ENCODE data around the gene MXD4. TPM values are rescaled to one million over a fixed set of nuclear protein-coding genes. Genes with fewer than 3 reads are reported as not detected.

The MXD4 gene
- total RNA-seq, 1 experiment from 2014 or later: 22.3 TPM

DNA sequence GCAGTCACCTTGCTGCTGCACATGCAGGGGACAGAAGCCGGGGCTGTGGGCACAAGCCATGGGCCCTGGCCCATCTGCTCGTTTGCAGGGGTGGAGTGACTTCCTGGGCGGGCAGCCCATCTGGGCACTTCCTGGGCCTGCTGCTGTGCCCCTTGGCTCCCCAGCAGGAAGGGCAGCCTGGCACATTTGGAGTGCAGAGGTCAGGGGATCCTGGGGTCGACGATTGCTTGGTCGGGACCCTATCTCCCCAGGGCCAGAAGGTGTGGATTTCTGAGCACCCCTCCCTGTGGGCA is 10.9 kb upstream of the MXD4 start:
- Histone ChIP-seq H3K36me3 (ENCODE audit: control insufficient read depth, insufficient read depth, low read length) (no peaks in the 10 kb centered on the region), H3K4me1 (no peaks in the 10 kb centered on the region), H3K27me3 (replicated peaks; ENCODE audit: control insufficient read depth, insufficient read depth, low read length) (no peaks in the 10 kb centered on the region; the same call in 1 of the 2 replicates), H3K4me3 (ENCODE audit: low read depth, low read length) (no peak overlapping the region), H3K9me3 (no peaks in the 10 kb centered on the region)
- H3K9me3 Mint-ChIP-seq (ENCODE audit: unreplicated experiment): no peaks in the 10 kb centered on the region
- peaks cover 9% of the 10 kb centered on the region for H3K4me1 Mint-ChIP-seq (ENCODE audit: low read depth, unreplicated experiment)
- intact Hi-C loops (cut with micrococcal nuclease; ENCODE audit: unreplicated experiment): no loop called here
- peaks cover 2% of the 10 kb centered on the region for H3K27me3 Mint-ChIP-seq (ENCODE audit: insufficient read depth, unreplicated experiment)
- TF ChIP-seq, protein P1, sequence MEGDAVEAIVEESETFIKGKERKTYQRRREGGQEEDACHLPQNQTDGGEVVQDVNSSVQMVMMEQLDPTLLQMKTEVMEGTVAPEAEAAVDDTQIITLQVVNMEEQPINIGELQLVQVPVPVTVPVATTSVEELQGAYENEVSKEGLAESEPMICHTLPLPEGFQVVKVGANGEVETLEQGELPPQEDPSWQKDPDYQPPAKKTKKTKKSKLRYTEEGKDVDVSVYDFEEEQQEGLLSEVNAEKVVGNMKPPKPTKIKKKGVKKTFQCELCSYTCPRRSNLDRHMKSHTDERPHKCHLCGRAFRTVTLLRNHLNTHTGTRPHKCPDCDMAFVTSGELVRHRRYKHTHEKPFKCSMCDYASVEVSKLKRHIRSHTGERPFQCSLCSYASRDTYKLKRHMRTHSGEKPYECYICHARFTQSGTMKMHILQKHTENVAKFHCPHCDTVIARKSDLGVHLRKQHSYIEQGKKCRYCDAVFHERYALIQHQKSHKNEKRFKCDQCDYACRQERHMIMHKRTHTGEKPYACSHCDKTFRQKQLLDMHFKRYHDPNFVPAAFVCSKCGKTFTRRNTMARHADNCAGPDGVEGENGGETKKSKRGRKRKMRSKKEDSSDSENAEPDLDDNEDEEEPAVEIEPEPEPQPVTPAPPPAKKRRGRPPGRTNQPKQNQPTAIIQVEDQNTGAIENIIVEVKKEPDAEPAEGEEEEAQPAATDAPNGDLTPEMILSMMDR (IDR thresholded peaks at IDR 0.05; ENCODE audit: insufficient read depth in 1 of 2, low read depth in 1 of 2, low read length in 1 of 2, severe bottlenecking in 1 of 2, unreplicated experiment in 1 of 2): no peak
- H3K4me3 Mint-ChIP-seq (ENCODE audit: unreplicated experiment): no peak overlapping the region
- H3K27ac Mint-ChIP-seq (ENCODE audit: unreplicated experiment): no peak overlapping the region
- H3K36me3 Mint-ChIP-seq (ENCODE audit: insufficient read depth, unreplicated experiment): no peaks in the 10 kb centered on the region
- no TSS peak for BruUV-seq (replicated peaks)
- CTCF ChIA-PET: no interaction called here
- DNase-seq: no peak
- POLR2A ChIA-PET: no interaction called here

DNA sequence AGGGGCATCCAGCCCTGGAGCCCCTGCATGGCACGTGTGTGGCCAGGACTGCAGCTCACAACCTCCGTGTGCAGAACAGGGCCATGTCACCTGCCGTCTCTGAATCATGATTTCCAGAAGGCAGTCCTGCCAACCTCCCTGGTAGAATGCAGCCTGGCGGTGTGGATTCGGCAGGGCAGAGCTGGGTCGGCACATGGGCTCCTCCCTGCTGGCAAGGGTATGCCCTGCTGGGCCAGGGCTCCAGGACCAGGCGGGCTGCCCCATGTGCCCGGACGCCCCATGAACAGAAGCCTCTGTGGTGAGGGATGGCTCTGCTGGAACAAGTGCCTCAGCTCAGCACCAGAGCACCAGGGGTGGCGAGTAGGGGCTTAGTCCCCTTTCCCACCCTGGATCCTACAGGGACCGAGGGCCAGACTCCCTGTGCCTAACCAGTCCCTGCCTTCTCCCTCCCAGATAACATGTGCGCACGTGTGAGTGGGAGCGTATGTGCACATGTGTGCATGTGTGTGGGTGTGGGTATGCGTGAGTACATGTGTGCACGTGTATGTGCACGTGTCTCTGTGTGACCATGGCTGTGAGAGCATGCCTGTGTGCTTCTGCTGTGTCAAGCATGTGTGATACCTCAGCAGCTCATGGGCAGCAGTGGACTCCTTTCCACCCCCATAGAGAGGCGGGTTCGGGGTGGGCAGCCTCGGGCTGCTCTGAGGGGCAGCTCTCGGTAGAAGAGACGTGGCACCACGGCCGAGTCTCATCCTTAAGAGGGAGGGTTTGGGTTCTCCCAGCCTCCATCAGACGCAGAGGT is 10.3 kb upstream of the MXD4 start:
- ChIA-PET CTCF (no interaction called here), POLR2A (no interaction called here)
- H3K4me3 ChIP-seq (ENCODE audit: low read depth, low read length): no peak overlapping the region
- TF ChIP-seq, protein P1 (IDR thresholded peaks at IDR 0.05; ENCODE audit: insufficient read depth in 1 of 2, low read depth in 1 of 2, low read length in 1 of 2, severe bottlenecking in 1 of 2, unreplicated experiment in 1 of 2): no peak
- DNase-seq: no peak
- no peak overlapping the region for H3K27ac Mint-ChIP-seq (ENCODE audit: unreplicated experiment)
- intact Hi-C loops (cut with micrococcal nuclease; ENCODE audit: unreplicated experiment): no loop called here
- no peaks in the 10 kb centered on the region for H3K9me3 Mint-ChIP-seq (ENCODE audit: unreplicated experiment)
- H3K4me1 ChIP-seq: no peaks in the 10 kb centered on the region
- H3K36me3 Mint-ChIP-seq (ENCODE audit: insufficient read depth, unreplicated experiment): no peaks in the 10 kb centered on the region
- no peaks in the 10 kb centered on the region; the same call in 1 of the 2 replicates for H3K27me3 ChIP-seq (replicated peaks; ENCODE audit: control insufficient read depth, insufficient read depth, low read length)
- peaks cover 9% of the 10 kb centered on the region for H3K4me1 Mint-ChIP-seq (ENCODE audit: low read depth, unreplicated experiment)
- no peaks in the 10 kb centered on the region for H3K27me3 Mint-ChIP-seq (ENCODE audit: insufficient read depth, unreplicated experiment)
- no peaks in the 10 kb centered on the region for H3K36me3 ChIP-seq (ENCODE audit: control insufficient read depth, insufficient read depth, low read length)
- no peaks in the 10 kb centered on the region for H3K9me3 ChIP-seq
- H3K4me3 Mint-ChIP-seq (ENCODE audit: unreplicated experiment): no peak overlapping the region
- no TSS peak for BruUV-seq (replicated peaks)

DNA sequence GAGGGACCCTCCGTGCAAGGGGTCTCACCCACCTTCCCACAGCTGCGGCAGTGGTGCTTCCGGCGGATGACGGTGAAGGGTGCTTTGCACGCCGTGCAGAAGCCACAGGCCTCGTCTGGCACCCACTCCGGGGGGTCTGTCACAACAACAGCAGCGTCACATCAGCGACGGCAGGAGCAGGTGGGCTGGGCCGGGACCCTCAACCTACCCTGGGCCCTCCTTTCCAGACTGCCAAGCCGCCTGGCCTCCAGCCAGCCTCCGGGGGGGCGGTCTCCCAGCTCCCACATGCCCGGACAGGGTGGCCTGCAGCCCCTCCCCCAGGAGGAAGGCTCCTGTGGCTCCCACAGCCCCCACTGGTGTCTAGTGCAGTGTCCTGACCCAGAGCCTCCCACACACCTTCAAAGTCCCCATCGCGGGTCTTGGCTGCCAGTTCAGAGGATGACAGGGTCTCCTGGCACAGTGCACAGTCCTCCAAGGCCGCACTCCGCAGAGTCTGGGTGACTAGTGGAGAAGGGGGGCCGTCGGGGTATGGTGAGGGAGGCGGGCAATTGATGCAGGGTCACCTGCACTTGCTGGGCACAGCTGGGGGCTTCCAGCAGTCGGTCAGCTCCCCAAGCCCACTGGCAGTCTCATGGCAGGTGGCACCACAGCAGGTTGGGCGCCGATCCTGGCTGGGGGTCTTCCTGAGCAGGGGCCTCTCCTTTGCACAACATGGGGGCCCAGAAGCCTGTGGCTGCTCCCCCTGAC is 9.5 kb upstream of the MXD4 start:
- Histone ChIP-seq H3K4me1 (no peaks in the 10 kb centered on the region), H3K27me3 (replicated peaks; ENCODE audit: control insufficient read depth, insufficient read depth, low read length) (no peaks in the 10 kb centered on the region; the same call in 1 of the 2 replicates), H3K9me3 (no peaks in the 10 kb centered on the region), H3K4me3 (ENCODE audit: low read depth, low read length) (no peak overlapping the region), H3K36me3 (ENCODE audit: control insufficient read depth, insufficient read depth, low read length) (no peaks in the 10 kb centered on the region)
- Mint-ChIP-seq H3K4me1 (ENCODE audit: low read depth, unreplicated experiment) (peaks cover 9% of the 10 kb centered on the region), H3K36me3 (ENCODE audit: insufficient read depth, unreplicated experiment) (no peaks in the 10 kb centered on the region), H3K4me3 (ENCODE audit: unreplicated experiment) (no peak overlapping the region), H3K9me3 (ENCODE audit: unreplicated experiment) (no peaks in the 10 kb centered on the region), H3K27me3 (ENCODE audit: insufficient read depth, unreplicated experiment) (no peaks in the 10 kb centered on the region), H3K27ac (ENCODE audit: unreplicated experiment) (no peak overlapping the region)
- POLR2A ChIA-PET: no interaction called here
- DNase-seq: no peak
- CTCF ChIA-PET: no interaction called here
- TF ChIP-seq, protein P1 (IDR thresholded peaks at IDR 0.05; ENCODE audit: insufficient read depth in 1 of 2, low read depth in 1 of 2, low read length in 1 of 2, severe bottlenecking in 1 of 2, unreplicated experiment in 1 of 2): no peak
- BruUV-seq (replicated peaks): no TSS peak
- intact Hi-C loops (cut with micrococcal nuclease; ENCODE audit: unreplicated experiment): no loop called here

Data from Caco-2 (cell line).